Inflammatory macrophage treated with lipopolysaccharide for 1 hour (primary cell): ENCODE measurements around the gene BFSP1.

Experiments used
- DNase-seq, 2 donors: peaks; one replicate each; pipeline ENCODE4 v3.0.0-alpha.2; 2020 to 2022

Gene BFSP1

GRCh38 chr20:17556837-17557674, 25.9 kb upstream of the BFSP1 start:
- no peak for DNase-seq

DNA sequence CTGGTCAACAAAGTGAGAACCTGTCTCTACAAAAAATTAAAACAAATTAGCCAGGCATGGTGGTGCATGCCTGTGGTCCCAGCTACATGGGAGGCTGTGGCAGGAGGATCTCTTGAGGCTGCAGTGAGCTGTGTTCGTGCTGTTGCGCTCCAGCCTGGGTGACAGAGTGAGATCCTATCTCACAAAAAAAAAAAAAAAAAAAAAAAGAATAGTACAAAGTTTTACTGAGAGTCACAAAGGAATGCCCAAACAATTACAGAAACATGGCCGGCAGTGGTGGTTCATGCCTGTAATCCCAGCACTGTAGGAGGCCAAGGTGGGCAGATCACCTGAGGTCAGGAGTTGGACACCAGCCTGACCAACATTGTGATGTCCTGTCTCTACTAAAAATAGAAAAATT, 23.9 kb upstream of the BFSP1 start:
- no peak for DNase-seq

GRCh38 chr20:17549131-17549530, 18.0 kb upstream of the BFSP1 start:
- DNase-seq, result no peak

GRCh38 chr20:17545127-17545526, 13.9 kb upstream of the BFSP1 start:
- no peak for DNase-seq

GRCh38 chr20:17543531-17544131, 12.5 kb upstream of the BFSP1 start:
- DNase-seq, result no peak

- no peak for DNase-seq
Observed at GRCh38 chr20:17542993-17543412, 11.8 kb upstream of the BFSP1 start.

DNA sequence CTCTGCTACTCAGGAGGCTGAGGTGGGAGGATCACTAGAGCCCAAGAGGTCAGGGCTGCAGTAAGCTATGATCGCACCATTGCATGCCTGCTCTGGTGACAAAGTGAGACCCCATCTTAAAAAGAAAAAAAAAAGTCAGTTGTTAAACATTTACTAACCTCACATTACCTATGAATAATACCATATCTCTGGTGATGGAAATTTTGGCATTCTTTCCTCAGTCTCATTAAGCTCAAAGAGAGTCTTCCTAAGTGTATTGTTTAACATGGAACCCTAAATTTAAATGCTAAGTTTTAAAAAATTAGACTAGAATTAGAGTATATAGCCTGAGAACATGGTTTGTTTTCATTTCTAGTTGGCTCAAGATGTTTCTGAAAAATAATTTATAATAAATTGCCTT, 11.3 kb upstream of the BFSP1 start:
- no peak for DNase-seq

DNA sequence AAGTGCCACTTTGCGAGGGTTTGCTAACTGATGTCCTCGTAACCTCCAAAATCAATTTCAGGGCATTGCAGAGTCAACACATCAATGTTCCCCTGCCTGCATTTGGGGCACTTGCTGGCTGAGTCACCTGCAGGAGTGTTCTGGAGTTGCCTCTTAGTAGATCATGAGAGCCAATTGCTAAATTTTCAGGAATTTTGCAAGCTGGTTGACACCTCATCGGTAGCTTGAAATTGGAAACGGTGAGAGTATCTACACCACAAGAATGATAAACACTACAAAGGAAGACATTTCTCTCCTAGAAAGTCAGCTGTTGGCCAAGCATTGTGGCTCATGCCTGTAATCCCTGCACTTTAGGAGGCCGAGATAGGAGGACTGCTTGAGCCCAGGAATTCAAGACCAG, 10.8 kb upstream of the BFSP1 start:
- DNase-seq, result no peak

GRCh38 chr20:17541596-17541995, 10.4 kb upstream of the BFSP1 start:
- no peak for DNase-seq

DNA sequence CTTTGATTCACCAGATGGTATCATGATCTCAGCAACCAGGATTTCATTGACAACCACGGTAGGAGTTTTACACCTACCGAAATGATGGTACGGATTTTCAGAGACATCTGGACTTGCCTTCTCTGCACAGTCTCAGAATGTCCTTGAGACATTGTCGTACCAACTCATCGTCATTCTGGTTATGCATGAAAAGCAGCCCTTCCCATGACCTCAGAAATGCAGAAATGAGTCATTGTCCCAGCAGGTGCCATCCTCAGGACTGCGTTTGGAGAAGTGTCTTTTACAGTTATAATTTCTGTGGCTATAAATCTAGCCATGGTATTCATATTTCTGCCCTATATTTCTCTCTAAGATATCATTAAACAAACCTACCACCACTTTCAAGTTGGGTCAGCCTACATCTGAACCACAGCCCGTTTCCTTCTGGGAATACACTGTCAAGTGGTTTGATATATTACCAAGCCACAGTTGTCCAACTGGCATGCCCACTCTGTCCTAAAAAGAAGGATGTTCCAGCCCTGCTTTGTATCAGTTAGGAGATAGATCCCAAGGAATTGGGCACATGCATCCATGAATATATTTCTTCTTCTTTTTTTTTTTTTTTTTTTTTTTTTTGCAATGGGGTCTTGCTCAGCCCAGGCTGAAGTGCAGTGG, 7.5 kb upstream of the BFSP1 start:
- DNase-seq, result peak; percentile 13 to 24

- DNase-seq, result no peak
Observed at GRCh38 chr20:17537959-17538358, 6.8 kb upstream of the BFSP1 start.

DNA sequence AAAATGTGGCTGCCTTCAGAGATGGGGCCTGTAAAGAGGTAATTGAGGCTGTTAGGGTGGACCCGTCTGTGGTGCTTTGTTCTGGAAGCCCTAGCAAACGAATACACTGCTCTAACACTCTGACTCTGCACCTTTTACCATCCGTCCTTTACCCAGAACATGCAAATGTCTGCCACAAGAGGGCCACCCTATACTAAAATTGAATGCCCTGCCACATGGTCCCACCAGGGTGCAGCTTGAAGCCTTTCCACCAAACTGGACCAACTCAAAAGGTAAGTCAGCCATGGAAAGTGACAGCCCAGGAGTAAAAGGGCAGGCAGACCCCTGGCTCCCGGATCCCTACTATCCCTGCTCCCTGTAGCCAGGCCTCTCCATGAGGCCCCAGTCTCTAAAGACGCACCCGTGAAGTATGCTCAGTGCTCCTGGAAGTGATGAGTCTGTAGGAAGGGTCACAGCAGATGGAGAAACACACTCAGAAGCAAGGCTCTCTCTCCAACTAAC, 5.8 kb upstream of the BFSP1 start:
- DNase-seq, result peak; percentile 53 to 76

DNA sequence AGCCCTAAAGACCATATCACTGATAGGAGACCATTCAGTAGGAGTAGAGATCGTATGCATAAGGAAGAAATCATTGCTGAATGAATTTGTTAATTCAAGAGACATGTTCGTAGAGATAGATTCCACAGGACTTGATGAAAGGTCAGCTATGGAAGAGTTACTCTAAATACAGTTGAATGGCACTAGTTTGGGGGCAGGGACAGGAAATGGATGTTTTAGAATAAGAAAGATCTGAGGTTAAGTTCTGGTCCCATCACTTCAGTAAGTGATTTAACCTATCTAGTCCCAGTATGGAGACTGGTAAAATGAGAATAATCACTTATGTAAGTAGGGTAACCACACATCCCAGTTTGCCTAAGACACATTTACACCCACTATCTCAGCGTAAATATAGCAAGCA, 2.9 kb upstream of the BFSP1 start:
- DNase-seq, result no peak

DNA sequence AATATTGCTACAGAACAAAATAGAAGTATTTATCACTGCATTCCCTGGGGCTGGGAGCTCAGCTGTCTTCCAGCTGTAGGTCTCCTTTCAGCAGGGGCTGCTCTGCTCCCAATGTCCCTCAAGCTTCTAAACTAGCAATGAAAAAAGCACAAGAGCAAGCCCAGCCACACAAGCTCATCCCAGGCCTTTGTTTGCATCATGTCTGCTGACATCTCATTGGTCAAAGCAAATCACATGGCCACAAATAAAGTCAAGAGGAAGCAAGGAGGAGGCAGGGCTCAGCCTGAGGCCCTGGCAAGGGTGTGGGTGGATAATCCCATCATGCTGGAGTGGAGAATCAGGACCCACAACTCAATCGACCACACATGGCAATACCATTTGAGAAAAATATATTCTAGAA, 2.2 kb upstream of the BFSP1 start:
- peak; percentile 45 to 64 for DNase-seq

DNA sequence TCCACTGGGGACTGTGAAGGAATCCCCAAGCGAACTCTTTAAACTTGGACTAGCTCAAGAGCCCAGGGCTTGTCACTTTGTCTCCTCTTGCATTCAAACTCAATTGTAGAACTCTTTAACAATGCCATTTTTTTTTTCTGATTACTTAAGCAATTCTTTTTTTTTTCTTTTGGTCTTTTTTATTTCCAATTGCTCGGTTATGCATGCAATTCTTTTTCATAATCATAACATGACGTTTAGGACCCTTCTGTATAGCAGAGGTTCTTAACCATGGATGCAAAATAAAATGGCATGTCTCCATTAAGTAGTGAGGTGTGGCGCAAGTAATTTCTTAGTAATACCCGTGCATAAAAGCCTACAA, 466 bp upstream of the BFSP1 start:
- DNase-seq, result no peak

DNA sequence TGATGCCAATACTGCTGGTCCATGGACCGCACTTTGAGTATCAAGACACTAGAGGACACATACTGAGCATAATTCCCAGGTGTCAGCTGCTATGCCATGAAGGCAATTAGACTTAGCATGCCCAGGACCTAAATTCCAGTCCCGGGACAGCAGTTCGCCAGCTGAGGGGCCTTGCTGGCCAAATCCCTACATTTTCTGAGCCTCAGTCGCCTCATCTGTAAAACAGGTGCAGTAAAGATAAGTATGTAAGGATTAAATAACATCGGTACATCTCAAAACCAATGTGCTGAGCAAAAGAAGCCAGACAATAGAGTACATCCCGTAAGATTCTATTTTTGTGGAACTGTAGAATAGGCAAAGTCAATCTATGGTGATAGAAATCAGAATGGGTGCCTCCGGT, 1.0 kb downstream of the BFSP1 start:
- no peak for DNase-seq

DNA sequence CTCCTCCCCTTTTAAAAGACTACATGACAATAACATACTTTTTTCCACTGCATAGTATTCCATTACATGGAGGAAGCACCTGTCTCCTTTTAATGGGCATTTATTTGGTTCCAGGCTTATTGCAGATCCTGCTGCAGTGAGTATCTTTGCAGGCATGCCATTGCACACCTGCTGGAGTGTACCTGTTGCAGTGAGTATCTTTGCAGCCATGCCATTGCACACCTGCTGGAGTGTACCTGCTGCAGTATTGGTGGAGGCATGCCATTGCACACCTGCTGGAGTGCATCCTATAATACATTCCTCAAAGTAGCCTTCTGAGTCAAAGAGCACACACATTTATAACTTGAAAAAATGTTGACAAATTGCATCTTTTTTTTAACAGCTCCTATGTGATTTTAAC, 1.6 kb downstream of the BFSP1 start:
- DNase-seq, result no peak

DNA sequence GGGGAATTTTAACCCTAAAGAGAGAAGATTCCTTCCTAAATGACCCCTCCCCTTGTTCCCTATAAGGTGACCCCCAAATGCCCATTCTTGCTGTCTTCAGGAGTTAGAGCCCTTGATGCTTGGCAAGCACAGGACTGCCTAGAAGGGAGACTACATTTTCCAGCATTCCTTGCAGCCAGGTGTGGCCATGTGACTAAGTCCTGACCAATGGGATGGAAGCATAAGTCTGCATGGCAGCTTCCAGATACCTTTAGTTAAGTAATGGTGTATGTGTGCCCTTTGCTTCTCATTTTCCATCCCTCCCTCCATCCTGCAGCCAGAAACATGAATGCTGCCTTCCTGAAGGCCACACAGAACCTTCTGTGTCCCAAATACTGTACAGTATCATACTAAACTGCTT, 5.5 kb downstream of the BFSP1 start:
- DNase-seq, result no peak

DNA sequence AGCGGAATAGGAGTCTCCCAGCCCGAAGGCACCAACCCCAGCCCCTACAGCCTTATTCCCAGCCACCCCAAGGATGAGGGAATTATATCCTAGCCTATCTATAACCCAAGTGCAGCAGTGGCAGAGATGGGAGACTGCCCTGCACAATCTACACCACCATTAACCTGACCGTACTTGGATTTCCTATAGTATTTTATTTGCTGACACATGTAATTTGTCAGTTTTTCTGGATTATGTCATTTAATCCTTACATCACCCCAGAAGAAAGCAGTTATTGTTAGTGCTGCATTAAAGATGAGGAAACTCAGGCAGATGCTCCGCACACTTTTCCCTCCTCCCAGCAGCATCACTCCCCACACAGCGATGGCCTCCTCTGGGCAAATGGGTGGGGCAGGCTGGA, 6.0 kb downstream of the BFSP1 start:
- no peak for DNase-seq

- DNase-seq, result no peak
Observed at GRCh38 chr20:17524560-17524959, 6.6 kb downstream of the BFSP1 start.

DNA sequence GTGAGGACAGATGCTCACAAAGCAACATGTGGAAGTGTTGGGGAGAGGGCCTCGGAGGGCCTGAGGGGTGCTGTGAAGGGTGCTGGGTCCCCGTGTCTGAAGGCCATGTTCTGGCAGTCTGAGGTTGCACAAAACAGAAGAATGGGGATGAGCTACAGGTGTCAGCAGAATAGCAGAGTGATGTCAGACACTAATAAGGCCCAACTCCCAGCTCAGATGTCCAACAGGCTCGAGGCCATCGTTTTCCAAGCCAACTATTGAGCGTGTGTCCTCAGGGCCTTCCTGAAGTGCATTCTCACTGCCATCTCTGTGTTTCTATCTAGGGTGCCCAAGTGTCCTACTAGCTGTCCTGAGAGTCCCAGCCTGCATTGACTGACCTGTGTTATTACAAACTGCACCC, 7.9 kb downstream of the BFSP1 start:
- DNase-seq, result no peak

- no peak for DNase-seq
Observed at GRCh38 chr20:17522528-17522927, 8.7 kb downstream of the BFSP1 start.

GRCh38 chr20:17520583-17520982, 10.6 kb downstream of the BFSP1 start:
- DNase-seq, result no peak
